Urothelium cell line (cell line): ENCODE measurements around the gene TRIM37.
"Not testable (repeated sequence)": the region's sequence is repeated elsewhere in the genome, so short reads cannot be mapped to it uniquely, and the experiment has no call there.

Experiments used
- DNase-seq: peaks from one replicate; pipeline ENCODE4 v3.0.0; 2011; ENCODE audit warnings: low spot score, mixed read lengths
- FAIRE-seq: peaks from 2 replicates; lab custom pipeline; 2011; peaks lifted over from hg19 to GRCh38; lab: Jason Lieb, UNC

Gene TRIM37

DNA sequence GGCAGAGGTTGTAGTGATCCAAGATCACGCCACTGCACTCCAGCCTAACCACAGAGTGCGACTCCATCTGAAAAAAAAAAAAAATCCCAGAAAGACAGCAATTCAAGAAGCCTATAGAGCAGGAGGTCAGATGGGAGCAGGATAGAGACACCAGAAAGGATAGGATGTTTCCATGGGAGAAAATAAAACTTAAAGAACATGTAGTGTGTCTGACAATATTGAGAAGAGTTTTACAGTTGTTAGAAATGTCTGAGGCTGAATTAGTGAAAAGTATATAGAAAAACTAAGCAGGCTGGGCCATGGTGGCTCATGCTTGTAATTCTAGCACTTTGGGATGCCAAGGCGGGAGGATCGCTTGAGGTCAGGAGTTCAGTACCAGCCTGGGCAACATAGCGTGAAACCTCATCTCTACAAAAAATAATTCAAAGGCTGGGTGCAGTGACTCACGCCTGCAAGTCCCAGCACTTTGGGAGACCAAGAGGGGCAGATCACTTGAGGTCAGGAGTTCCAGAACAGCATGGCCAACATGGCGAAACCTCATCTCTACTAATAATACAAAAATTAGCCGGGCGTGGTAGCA lies 15.3 kb upstream of the TRIM37 start:
- DNase-seq: no peak

GRCh38 chr17:59115474-59115873 lies 8.8 kb upstream of the TRIM37 start:
- no peak for FAIRE-seq

More for the DNA sequence above, 15.3 kb upstream of the TRIM37 start:
- FAIRE-seq: peak; percentile 50

DNA sequence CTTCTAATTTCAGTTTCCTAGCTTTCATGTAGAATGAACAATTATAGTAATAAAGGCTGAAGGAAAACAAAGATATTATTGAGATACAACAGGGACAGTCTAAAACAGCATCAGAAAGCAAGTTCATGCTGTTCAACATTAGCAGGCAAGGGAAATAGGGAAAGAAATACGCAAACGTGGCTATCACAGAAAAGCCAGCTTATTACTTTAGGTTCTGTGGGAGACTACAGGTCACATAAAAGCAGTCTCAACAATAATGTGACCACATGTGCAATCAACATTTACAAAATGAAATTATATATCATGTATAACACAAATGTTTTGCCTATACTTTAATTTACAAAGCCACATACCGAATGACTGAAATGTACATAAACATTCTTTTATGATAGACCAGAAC lies 4.9 kb upstream of the TRIM37 start:
- no peak for DNase-seq
- no peak for FAIRE-seq

More at GRCh38 chr17:59115474-59115873, 8.8 kb upstream of the TRIM37 start:
- no peak for DNase-seq

DNA sequence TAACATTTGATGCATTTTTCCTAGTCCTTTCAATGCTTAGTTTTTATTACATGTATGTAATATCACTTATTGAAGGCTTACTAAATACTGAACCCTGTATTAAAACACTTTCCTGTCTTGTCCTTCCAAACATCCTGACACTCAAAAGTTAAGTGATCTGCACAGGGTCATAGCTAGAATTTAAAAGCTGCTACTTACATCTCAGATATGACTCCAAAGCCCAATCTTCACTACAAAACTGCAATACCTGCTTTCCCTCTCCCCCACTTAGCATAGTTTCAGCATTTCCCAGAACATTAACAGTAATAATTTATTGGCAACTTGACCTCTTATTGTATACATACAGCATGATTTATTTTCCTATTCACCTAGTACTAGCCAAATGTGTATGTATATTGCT lies 4.3 kb upstream of the TRIM37 start:
- no peak for FAIRE-seq
- no peak for DNase-seq

- FAIRE-seq: no peak
- DNase-seq: no peak
Measured at GRCh38 chr17:59108400-59109102, 1.9 kb upstream of the TRIM37 start.

DNA sequence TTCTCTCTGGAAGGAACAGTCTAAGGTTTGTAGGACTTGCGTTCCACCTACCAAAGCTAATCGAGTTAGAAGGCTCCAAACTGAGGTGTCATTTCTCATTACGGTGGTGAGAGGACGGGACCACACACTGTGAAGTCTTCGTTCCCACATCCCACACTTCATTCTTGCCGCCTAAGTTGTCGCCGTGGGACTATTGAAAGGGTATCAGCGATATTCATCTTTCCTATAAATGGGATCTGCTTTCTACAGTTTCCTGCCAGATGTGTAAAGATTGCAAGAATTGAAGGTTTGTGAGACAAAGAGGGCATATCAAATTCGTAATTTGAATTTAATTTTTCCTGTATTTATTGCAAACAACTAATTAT lies 608 bp upstream of the TRIM37 start:
- DNase-seq: no peak
- no peak for FAIRE-seq

DNA sequence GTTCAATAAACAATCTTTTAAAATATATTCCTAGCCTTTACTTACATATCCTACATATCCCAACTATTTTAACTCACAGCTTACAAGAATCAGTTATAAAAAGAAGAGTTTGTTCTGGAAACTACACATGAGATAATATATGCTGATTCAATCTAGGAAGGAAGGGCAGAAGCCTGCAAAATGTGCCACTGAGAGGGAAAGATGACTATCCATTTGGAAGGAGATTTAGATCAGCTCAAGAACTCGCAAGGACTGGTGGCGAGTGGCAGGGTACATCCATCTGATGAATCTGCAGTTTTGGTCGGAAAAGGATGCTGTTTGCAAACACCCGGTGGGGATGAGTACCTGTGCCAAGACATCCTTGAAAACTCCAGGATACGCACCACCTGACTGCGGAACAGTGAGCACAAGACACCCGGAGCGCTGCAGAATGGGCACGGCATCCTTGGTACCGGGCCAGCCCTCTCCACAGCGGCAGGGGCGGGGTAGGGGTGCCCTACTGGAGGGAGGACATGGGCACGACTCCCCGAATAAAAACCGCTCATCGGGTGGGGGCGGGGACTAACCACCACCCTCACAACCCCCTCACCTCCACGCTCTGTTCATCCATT lies 723 bp downstream of the TRIM37 start:
- FAIRE-seq (peak; percentile 67), DNase-seq (peak; percentile 81)

DNA sequence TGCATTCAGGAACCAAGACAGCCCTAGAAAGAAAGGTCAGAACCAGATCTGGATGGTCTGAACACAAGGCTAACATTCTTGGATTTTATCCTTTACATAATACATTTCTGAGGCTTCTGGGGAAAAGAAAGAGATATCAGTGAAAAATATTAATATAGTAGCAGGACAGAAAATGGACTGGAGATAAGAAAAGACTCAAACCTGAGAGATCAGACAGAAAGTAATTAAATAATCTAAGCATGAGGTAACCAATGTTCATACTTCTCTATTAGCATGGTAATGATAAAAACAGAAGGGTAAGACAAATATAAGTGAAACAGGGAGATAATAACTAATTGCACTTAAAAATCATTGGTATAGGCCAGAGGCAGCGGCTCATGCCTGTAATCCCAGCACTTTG lies 5.5 kb downstream of the TRIM37 start:
- no peak for FAIRE-seq
- no peak for DNase-seq

DNA sequence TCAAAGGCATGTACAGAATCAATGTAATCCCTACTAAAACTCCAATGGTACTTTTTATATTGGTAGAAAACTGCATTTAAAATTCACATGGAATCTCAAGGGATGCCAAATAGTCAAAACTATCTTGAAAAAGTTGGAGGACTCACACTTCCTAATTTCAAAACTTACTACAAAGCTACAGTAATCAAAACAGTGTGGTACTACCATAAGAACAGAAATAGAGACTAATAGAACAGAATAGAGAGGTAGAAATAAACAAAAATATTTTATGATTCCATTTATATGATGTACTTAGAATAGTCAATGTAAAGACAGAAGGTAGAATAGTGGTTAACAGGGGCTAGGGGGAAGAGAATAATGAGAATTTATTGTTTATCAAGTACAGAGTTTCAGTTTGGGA lies 8.8 kb downstream of the TRIM37 start:
- FAIRE-seq: no peak

DNA sequence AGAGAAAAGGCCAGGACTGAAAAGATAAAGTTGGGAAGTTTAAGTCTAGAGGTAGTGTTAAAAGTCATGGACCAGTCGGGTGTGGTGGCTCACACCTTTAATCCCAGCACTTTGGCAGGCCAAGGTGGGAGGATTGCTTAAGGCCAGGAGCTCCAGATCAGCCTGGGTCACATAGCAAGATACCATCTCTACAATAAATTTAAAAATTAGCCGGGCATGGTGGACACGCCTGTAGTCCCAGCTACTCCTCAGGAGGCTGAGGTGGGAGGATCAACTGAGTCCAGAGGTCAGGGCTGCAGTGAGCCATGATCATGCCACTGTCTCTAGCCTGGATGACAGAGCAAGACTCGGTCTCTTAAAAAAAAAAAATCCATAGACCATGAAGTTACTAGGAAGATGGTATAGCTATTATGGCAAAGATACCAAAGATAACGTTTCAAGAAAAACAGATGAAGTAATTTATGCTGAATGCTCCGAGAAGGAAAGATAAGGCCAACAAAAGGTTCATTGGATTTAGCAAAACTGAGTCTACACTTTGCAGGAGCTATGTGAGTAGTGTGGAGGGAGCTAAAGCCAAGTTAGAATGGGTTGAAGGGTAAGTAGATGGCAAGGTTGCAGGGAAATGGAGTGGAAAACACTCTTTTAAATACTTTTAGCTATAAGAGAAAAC lies 11.7 kb downstream of the TRIM37 start:
- no peak for FAIRE-seq

More for the DNA sequence above, 8.8 kb downstream of the TRIM37 start:
- DNase-seq: no peak

DNA sequence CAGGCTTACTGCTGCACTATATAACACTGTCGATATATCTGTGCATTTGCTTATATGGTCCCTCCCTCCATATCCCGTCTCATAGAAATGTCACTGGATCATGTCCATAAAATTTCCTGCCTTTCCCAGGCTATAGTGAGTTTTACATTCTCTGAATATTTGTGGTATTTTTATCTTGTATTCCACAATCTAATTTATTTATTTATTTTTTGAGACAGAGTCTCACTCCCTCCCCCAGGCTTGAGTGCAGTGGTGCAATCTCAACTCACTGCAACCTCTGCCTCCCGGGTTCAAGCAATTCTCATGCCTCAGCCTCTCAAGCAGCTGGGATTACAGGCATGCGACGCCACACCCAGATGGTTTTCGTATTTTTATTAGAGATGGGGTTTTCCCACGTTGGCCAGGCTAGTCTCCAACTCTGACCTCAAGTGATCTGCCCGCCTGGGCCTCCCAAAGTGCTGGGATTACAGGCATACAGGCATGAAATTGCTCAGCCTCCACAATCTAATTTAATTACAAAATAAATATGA lies 12.9 kb downstream of the TRIM37 start:
- DNase-seq (peak; percentile 79), FAIRE-seq (peak; percentile 9)

More for the DNA sequence above, 11.7 kb downstream of the TRIM37 start:
- no peak for DNase-seq

- FAIRE-seq (no peak), DNase-seq (peak; percentile 27)
Measured at GRCh38 chr17:59093145-59093701, 13.5 kb downstream of the TRIM37 start.

DNA sequence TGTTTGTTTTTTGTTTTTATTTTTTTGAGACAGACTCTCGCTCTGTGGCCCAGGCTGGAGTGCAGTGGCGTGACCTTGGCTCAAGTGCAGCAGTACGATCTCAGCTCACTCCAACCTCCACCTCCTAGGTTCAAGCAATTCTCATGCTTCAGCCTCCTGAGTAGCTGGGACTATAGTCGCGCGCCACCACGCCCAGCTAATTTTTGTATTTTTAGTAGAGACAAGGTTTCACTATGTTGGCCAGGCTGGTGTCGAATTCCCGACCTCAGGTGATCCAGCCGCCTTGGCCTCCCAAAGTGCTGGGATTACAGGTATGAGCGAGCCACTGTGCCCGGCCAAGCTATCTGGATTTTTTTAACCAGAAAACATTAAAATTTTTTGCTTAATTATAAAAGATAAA lies 16.1 kb downstream of the TRIM37 start:
- FAIRE-seq, DNase-seq: not testable (repeated sequence)

DNA sequence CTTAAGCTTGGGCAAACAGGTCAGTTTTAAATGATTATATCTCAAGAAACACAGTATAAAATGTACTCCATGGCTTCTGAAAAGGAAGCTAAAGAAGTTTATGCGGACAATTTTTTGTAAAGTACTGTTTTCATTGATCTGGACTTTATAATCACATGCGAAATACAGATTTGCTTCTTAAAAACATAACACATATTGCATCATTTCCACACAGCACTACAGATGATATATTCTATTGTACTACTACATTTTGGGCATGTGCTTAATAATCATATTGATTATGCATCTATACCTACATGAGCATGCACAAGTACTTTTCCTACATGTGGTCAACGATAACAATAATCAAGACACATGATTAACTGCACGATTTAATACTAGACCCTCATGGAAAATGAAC lies 22.5 kb downstream of the TRIM37 start:
- DNase-seq (no peak), FAIRE-seq (no peak)

GRCh38 chr17:59074494-59074893 lies 32.2 kb downstream of the TRIM37 start:
- FAIRE-seq (no peak), DNase-seq (no peak)

- no peak for DNase-seq
- FAIRE-seq: peak; percentile 68
Measured at GRCh38 chr17:59073972-59074371, 32.7 kb downstream of the TRIM37 start.

GRCh38 chr17:59069856-59070255 lies 36.8 kb downstream of the TRIM37 start:
- FAIRE-seq (no peak), DNase-seq (no peak)

- DNase-seq: no peak
- FAIRE-seq: no peak
Measured at GRCh38 chr17:59067756-59068155, 38.9 kb downstream of the TRIM37 start.

DNA sequence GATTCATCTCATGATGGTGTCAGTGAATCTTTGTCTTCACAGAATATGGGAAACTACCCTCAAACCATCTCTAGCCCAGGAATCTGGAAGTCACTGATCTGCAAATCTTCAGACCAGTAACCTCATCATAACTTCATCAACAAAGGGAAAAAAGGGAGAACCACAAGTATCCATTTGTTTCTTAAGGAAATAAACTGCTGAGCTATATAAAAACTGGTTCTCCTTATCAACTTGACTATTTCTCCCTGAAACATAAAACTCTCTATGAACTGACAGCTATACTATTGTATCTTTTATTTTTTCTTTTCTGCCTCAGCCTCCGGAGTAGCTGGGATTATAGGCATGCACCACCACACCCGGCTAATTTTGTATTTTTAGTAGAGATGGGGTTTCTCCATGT lies 39.3 kb downstream of the TRIM37 start:
- FAIRE-seq: no peak

DNA sequence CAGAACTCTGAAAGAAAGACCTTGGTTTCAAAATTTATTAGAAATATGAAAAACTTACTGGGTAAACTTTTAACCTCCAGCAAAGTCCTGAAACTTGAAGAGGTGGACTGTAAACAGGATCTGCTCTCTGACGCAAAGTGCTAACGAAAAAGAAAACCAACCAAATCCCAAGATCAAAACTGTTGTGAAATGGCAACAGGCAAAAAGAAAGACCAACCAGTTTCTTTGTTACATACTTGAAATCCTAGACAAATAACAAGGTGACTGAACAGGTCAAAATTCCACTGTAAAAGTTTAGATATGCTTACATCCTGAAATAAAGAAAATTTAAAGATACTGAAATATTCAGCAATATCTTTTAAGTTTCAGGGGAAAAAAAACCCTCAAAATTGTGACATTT lies 44.2 kb downstream of the TRIM37 start:
- DNase-seq (no peak), FAIRE-seq (no peak)

More for the DNA sequence above, 39.3 kb downstream of the TRIM37 start:
- no peak for DNase-seq

DNA sequence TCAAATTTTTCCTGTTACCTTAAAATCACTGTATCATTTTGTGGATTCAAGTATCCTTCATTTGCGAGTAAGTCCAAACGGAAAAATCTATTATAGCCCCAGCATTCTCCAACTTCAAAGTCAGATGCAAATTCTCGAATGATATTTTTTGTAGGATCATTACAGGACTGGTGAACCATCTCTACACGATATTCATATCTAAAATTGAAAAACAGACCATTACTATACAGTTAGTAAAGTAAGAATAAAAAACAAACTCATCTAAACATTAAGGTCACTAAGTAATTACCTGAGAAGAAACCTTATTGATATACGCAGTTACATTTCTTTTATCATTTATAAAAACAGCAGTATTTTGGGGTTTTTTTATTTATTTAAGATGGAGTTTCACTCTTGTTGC lies 49.8 kb downstream of the TRIM37 start:
- no peak for FAIRE-seq

More for the DNA sequence above, 49.8 kb downstream of the TRIM37 start:
- DNase-seq: no peak
